GM10266 (cell line): ENCODE measurements around the gene TNFRSF1B.

ENCODE experiments used
- DNase-seq: peaks from one replicate; pipeline ENCODE4 v3.0.0; 2012; ENCODE audit errors: extremely low spot score
- CTCF ChIP-seq: IDR thresholded peaks from 2 replicates; pipeline ENCODE4 v1.5.1; 2012; ENCODE audit warnings: mild to moderate bottlenecking, low read depth; ENCODE audit not compliant: control insufficient read depth, insufficient read depth; ENCODE audit errors: missing control alignments

Gene TNFRSF1B

GRCh38 chr1:12201352-12202189 lies 34.8 kb downstream of the TNFRSF1B start:
- TF ChIP-seq CTCF = no peak
- DNase-seq = peak; percentile 58

GRCh38 chr1:12202190-12202497 lies 35.4 kb downstream of the TNFRSF1B start:
- no peak for DNase-seq
- TF ChIP-seq CTCF = no peak

- TF ChIP-seq CTCF = no peak
- no peak for DNase-seq
These were observed 35.8 kb downstream of the TNFRSF1B start for GRCh38 chr1:12202577-12202976.

GRCh38 chr1:12203216-12204007 lies 36.6 kb downstream of the TNFRSF1B start:
- no peak for DNase-seq

GRCh38 chr1:12204140-12204539 lies 37.3 kb downstream of the TNFRSF1B start:
- peak; percentile 63 for DNase-seq
- TF ChIP-seq CTCF = no peak

More at GRCh38 chr1:12203216-12204007, 36.6 kb downstream of the TNFRSF1B start:
- no peak for TF ChIP-seq CTCF

- no peak for DNase-seq
- TF ChIP-seq CTCF = no peak
These were observed 38.2 kb downstream of the TNFRSF1B start for GRCh38 chr1:12204754-12205658.
